Hematopoietic multipotent progenitor cell treated with erythropoietin and hydrocortisone succinate and interleukin-3 and kit ligand, for 8 days (in vitro differentiated cells): ENCODE results near the gene MLPH.
"Not testable (repeated sequence)": the region's sequence is repeated elsewhere in the genome, so short reads cannot be mapped to it uniquely, and the experiment has no call there.

Experiments used
- DNase-seq: peaks from one replicate; pipeline ENCODE4 v3.0.0-alpha.2; 2015

MLPH gene

GRCh38 chr2:237458519-237458918 is 28.5 kb upstream of the MLPH start:
- no peak for DNase-seq

GRCh38 chr2:237459226-237459625 is 27.8 kb upstream of the MLPH start:
- DNase-seq = no peak

GRCh38 chr2:237459741-237460174 is 27.3 kb upstream of the MLPH start:
- DNase-seq = no peak

GRCh38 chr2:237464757-237465391 is 22.2 kb upstream of the MLPH start:
- no peak for DNase-seq

- no peak for DNase-seq
Observed at GRCh38 chr2:237465515-237466148, 21.4 kb upstream of the MLPH start.

- DNase-seq = no peak
Observed at GRCh38 chr2:237466211-237466610, 20.8 kb upstream of the MLPH start.

- no peak for DNase-seq
Observed at GRCh38 chr2:237467447-237468179, 19.4 kb upstream of the MLPH start.

- DNase-seq = not testable (repeated sequence)
Observed at GRCh38 chr2:237469410-237469809, 17.6 kb upstream of the MLPH start.

GRCh38 chr2:237469849-237470248 is 17.2 kb upstream of the MLPH start:
- DNase-seq = no peak

GRCh38 chr2:237470914-237471313 is 16.1 kb upstream of the MLPH start:
- DNase-seq = no peak

- DNase-seq = peak; percentile 65
Observed at GRCh38 chr2:237471438-237472186, 15.4 kb upstream of the MLPH start.

- DNase-seq = no peak
Observed at GRCh38 chr2:237472187-237472712, 14.8 kb upstream of the MLPH start.

- no peak for DNase-seq
Observed at GRCh38 chr2:237472909-237473877, 13.9 kb upstream of the MLPH start.

- DNase-seq = peak; percentile 35
Observed at GRCh38 chr2:237473878-237474441, 13.1 kb upstream of the MLPH start.

GRCh38 chr2:237474442-237474911 is 12.6 kb upstream of the MLPH start:
- DNase-seq = no peak

- peak; percentile 63 for DNase-seq
Observed at GRCh38 chr2:237474931-237475703, 11.9 kb upstream of the MLPH start.

GRCh38 chr2:237475704-237476141 is 11.3 kb upstream of the MLPH start:
- DNase-seq = peak; percentile 11

- DNase-seq = no peak
Observed at GRCh38 chr2:237478095-237478494, 9.0 kb upstream of the MLPH start.

GRCh38 chr2:237478979-237479378 is 8.1 kb upstream of the MLPH start:
- no peak for DNase-seq

GRCh38 chr2:237479747-237480146 is 7.3 kb upstream of the MLPH start:
- no peak for DNase-seq
